ENCODE results near the gene UGT1A3.
A peak's percentile ranks its signal among the peaks of the same experiment; 100 is the strongest.

Gene UGT1A3

GRCh38 chr2:233708942-233709341 is 19.9 kb upstream of the UGT1A3 start:
- Histone ChIP-seq H3K36me3 (ENCODE audit: insufficient read depth, low read length) (no peaks in the 10 kb centered on the region), H3K79me2 (ENCODE audit: insufficient read depth, low read length) (no peaks in the 10 kb centered on the region), H3K9ac (ENCODE audit: low read depth, low read length, poor library complexity, severe bottlenecking) (no peak overlapping the region), H3K4me2 (ENCODE audit: low read depth, low read length, poor library complexity, severe bottlenecking) (no peak overlapping the region), H3K27me3 (ENCODE audit: insufficient read depth, low read length, poor library complexity, severe bottlenecking) (no peaks in the 10 kb centered on the region), H2AFZ (ENCODE audit: low read length) (no peak overlapping the region), H3K9me3 (ENCODE audit: insufficient read depth, low read depth, low read length) (no peaks in the 10 kb centered on the region), H3K4me3 (ENCODE audit: low read length, poor library complexity, severe bottlenecking) (no peak overlapping the region), H4K20me1 (ENCODE audit: insufficient read depth, low read length, poor library complexity, severe bottlenecking) (no peaks in the 10 kb centered on the region), H3K9me2 (replicated peaks; ENCODE audit: low read depth, low read length) (no peaks in the 10 kb centered on the region), H3F3A (ENCODE audit: low read depth) (no peaks in the 10 kb centered on the region), H3K4me1 (ENCODE audit: insufficient read depth, low read length, poor library complexity, severe bottlenecking) (no peaks in the 10 kb centered on the region)
- no peak for TF ChIP-seq EZH2phosphoT487 (IDR thresholded peaks at IDR 0.05; ENCODE audit: borderline replicate concordance)
- TF ChIP-seq, protein P1, sequence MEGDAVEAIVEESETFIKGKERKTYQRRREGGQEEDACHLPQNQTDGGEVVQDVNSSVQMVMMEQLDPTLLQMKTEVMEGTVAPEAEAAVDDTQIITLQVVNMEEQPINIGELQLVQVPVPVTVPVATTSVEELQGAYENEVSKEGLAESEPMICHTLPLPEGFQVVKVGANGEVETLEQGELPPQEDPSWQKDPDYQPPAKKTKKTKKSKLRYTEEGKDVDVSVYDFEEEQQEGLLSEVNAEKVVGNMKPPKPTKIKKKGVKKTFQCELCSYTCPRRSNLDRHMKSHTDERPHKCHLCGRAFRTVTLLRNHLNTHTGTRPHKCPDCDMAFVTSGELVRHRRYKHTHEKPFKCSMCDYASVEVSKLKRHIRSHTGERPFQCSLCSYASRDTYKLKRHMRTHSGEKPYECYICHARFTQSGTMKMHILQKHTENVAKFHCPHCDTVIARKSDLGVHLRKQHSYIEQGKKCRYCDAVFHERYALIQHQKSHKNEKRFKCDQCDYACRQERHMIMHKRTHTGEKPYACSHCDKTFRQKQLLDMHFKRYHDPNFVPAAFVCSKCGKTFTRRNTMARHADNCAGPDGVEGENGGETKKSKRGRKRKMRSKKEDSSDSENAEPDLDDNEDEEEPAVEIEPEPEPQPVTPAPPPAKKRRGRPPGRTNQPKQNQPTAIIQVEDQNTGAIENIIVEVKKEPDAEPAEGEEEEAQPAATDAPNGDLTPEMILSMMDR (conservative IDR thresholded peaks at IDR 0.05; ENCODE audit: low read length) = no peak

- TF ChIP-seq, protein P1 (conservative IDR thresholded peaks at IDR 0.05; ENCODE audit: low read length) = peak; percentile 96
- TF ChIP-seq EZH2phosphoT487 (IDR thresholded peaks at IDR 0.05; ENCODE audit: borderline replicate concordance) = no peak
- no peaks in the 10 kb centered on the region for H4K20me1 ChIP-seq (ENCODE audit: insufficient read depth, low read length, poor library complexity, severe bottlenecking)
- no peak overlapping the region for H3K9ac ChIP-seq (ENCODE audit: low read depth, low read length, poor library complexity, severe bottlenecking)
- H3K4me3 ChIP-seq (ENCODE audit: low read length, poor library complexity, severe bottlenecking) = no peak overlapping the region
- no peak overlapping the region for H2AFZ ChIP-seq (ENCODE audit: low read length)
- H3F3A ChIP-seq (ENCODE audit: low read depth) = no peaks in the 10 kb centered on the region
- no peaks in the 10 kb centered on the region for H3K9me3 ChIP-seq (ENCODE audit: insufficient read depth, low read depth, low read length)
- no peaks in the 10 kb centered on the region for H3K9me2 ChIP-seq (replicated peaks; ENCODE audit: low read depth, low read length)
- H3K36me3 ChIP-seq (ENCODE audit: insufficient read depth, low read length) = no peaks in the 10 kb centered on the region
- H3K27me3 ChIP-seq (ENCODE audit: insufficient read depth, low read length, poor library complexity, severe bottlenecking) = no peaks in the 10 kb centered on the region
- no peaks in the 10 kb centered on the region for H3K4me1 ChIP-seq (ENCODE audit: insufficient read depth, low read length, poor library complexity, severe bottlenecking)
- no peak overlapping the region for H3K4me2 ChIP-seq (ENCODE audit: low read depth, low read length, poor library complexity, severe bottlenecking)
- H3K79me2 ChIP-seq (ENCODE audit: insufficient read depth, low read length) = no peaks in the 10 kb centered on the region
These were observed 17.4 kb upstream of the UGT1A3 start for GRCh38 chr2:233711312-233712008.

DNA sequence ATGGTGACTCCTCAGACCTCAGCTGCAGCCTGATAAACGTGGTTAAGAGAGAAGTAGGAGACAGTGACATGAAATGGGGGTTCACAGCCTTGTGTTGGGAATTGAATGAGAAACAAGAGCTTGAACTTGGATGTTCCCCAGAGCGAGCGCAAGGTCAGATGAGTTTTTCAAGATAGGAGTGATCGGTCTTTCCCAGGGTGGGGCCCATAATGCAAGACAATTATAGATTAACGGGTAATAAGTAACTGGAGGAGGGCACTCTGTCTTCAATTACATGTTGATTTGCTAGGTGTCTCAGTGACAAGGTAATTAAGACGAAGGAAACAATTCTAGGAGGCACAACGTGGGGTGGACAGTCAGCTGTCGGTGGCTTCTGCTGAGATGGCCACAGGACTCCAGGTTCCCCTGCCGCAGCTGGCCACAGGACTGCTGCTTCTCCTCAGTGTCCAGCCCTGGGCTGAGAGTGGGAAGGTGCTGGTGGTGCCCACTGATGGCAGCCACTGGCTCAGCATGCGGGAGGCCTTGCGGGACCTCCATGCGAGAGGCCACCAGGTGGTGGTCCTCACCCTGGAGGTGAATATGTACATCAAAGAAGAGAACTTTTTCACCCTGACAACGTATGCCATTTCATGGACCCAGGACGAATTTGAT is 16.1 kb upstream of the UGT1A3 start, which contains the start of gene UGT1A5:
TSS of gene UGT1A5 (plus strand) at position 297 of the 651 bp plus-strand sequence. CDS start at position 382, 85 bp downstream.
- no peaks in the 10 kb centered on the region for H3F3A ChIP-seq (ENCODE audit: low read depth)
- no peaks in the 10 kb centered on the region for H3K36me3 ChIP-seq (ENCODE audit: insufficient read depth, low read length)
- H3K4me3 ChIP-seq (ENCODE audit: low read length, poor library complexity, severe bottlenecking) = no peak within 1 kb of the TSS
- H3K4me1 ChIP-seq (ENCODE audit: insufficient read depth, low read length, poor library complexity, severe bottlenecking) = no peaks in the 10 kb centered on the region
- no peak within 1 kb of the TSS for H2AFZ ChIP-seq (ENCODE audit: low read length)
- H4K20me1 ChIP-seq (ENCODE audit: insufficient read depth, low read length, poor library complexity, severe bottlenecking) = no peaks in the 10 kb centered on the region
- H3K9me3 ChIP-seq (ENCODE audit: insufficient read depth, low read depth, low read length) = no peaks in the 10 kb centered on the region
- no peaks in the 10 kb centered on the region for H3K79me2 ChIP-seq (ENCODE audit: insufficient read depth, low read length)
- H3K4me2 ChIP-seq (ENCODE audit: low read depth, low read length, poor library complexity, severe bottlenecking) = no peak within 1 kb of the TSS
- TF ChIP-seq, protein P1 (conservative IDR thresholded peaks at IDR 0.05; ENCODE audit: low read length) = no peak
- TF ChIP-seq EZH2phosphoT487 (IDR thresholded peaks at IDR 0.05; ENCODE audit: borderline replicate concordance) = no peak
- no peak within 1 kb of the TSS for H3K9ac ChIP-seq (ENCODE audit: low read depth, low read length, poor library complexity, severe bottlenecking)
- no peaks in the 10 kb centered on the region for H3K27me3 ChIP-seq (ENCODE audit: insufficient read depth, low read length, poor library complexity, severe bottlenecking)
- H3K9me2 ChIP-seq (replicated peaks; ENCODE audit: low read depth, low read length) = no peaks in the 10 kb centered on the region
